Left renal pelvis (tissue), 4 donors: ENCODE results near the gene CCDC117. TPM values are rescaled to one million over a fixed set of nuclear protein-coding genes. Genes with fewer than 3 reads are reported as not detected.
"Not testable (repeated sequence)": the region's sequence is repeated elsewhere in the genome, so short reads cannot be mapped to it uniquely, and the experiment has no call there.

Source experiments
- DNase-seq, 4 donors: peaks; one replicate each; pipeline ENCODE4 v3.0.0-alpha.2; 2013; ENCODE audit warnings: low read depth in 4 of 4, low spot score in 3 of 4
- polyA plus RNA-seq, 4 donors: library from polyadenylated mRNA; unstranded; fragments of 120-200 nt; gene quantifications; one replicate each; pipeline ENCODE4 v1.2.1, GENCODE V29; 2013; ENCODE audit not compliant: insufficient read length in 4 of 4

CCDC117 gene
- polyA plus RNA-seq, 4 donors = 34.3 to 44.9 (median 39.9) TPM

DNA sequence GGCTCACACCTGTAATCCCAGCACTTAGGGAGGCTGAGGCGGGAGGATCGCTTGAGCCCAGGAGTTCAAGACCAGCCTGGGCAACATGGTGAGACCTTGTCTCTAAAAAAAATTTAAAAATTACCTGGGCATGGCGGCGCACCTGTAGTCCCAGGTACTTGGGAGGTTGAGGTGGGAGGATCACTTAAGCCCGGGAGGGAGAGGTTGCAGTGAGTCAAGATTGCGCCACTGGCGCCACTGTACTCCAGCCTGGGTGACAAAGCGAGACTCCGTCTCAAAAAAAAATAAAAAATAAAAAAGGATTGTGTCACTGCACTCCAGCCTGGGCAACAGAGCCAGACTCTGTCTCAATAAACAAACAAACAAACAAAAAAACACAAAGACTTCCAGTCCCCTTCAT, 52.0 kb downstream of the CCDC117 start:
- not testable (repeated sequence) for DNase-seq

DNA sequence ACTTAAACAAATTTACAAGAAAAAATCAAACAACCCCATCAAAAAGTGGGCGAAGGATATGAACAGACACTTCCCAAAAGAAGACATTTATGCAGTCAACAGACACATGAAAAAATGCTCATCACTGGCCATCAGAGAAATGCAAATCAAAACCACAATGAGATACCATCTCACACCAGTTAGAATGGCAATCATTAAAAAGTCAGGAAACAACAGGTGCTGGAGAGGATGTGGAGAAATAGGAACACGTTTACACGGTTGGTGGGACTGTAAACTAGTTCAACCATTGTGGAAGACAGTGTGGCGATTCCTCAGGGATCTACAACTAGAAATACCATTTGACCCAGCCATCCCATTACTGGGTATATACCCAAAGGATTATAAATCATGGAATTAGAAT, 53.9 kb downstream of the CCDC117 start:
- DNase-seq = not testable (repeated sequence)

- DNase-seq = no peak
Measured at GRCh38 chr22:28826921-28827320, 54.4 kb downstream of the CCDC117 start.

GRCh38 chr22:28829358-28830181, 57.1 kb downstream of the CCDC117 start:
- DNase-seq = peak in 2 of 4 donors; percentile 54 to 66

DNA sequence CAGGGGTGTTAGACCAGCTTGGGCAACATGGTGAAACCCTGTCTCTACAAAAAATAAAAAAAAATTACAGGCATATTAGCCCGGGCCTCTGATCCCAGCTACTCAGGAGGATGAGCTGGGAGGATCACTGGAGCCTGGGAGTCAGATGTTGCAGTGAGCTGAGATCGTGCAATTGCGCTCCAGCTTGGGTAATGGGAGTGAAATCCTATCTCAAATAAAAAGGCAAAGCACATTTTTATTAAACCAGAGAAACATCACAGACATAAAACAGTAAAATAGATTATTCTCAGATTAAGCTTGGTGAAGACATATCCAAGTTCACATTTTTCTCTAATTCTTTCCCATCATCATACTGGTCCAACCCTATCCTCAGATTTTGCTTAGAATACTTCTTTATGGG, 57.9 kb downstream of the CCDC117 start:
- no peak for DNase-seq

- DNase-seq = no peak
Measured at GRCh38 chr22:28831140-28832072, 58.9 kb downstream of the CCDC117 start.

DNA sequence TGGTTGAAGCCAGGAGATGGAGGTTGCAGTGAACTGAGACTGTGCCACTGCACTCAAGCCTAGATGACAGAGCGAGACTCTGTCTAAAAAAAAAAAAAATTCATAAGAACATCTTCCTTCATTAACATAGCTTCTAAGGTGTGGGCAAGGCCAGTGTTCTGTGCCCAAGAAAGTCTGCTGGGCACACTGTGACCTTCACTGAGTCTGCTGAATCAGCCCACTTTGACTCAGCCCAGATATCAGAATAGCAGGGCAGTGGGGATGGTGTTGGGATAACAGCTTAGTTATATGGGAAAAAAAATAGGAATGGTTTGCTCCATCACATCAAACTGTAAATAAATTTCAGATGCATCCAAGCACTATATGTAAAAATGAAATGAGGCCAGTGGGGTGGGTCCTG, 60.2 kb downstream of the CCDC117 start:
- DNase-seq = no peak

GRCh38 chr22:28833276-28833923, 60.9 kb downstream of the CCDC117 start:
- no peak for DNase-seq

DNA sequence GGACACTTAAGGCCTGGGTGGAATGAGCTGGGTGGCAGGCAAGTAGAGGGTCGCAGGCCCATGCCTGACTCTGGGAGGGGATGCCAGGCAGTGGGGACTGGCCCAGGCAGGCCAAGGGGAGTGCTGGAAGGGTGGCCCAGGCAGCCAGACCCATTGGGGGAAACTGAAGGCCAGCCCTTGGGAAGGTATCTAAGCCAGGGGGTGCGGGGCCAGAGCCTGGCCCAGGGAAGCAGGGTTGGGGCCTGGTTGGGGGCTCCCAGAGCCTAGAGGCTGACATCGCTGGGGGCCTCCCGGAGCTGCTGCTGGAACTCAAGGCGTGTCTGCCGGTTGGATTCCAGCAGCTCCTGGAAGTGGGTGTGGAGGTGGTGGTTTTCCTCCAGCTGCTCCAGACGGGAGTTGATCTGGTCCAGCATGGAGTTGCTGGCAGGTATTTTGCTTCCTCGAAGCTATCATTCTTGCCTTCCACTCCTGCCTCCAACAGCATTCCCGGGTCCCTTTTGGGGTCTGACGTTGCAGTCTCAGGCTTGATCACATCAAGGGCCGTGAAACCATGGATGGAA, 63.2 kb downstream of the CCDC117 start:
- DNase-seq = no peak

DNA sequence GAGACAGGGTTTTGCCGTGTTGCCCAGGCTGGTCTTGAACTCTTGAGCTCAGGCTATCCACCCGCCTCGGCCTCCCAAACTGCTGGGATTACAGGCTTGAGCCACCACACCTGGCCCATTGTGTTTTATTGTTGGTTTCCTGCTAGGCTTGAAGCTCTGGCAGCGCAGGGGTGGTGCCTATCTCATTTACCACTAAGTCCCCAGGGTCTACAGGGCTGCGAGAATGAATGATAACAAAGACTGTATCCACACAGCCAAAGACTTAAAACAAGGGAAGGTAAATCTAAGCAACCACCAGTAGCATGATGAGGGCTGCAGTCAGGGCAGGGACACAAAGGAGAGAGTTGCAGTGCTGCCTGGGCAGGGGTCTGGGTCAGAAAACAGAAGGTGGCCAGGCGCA, 65.1 kb downstream of the CCDC117 start:
- DNase-seq = no peak

Other genes starting within 250 kb of the CCDC117 start
- 10 to 100 TPM; 34.8 to 51.9 (median 36.8) TPM for gene TTC28, start 92.9 kb upstream of the CCDC117 start, polyA plus RNA-seq
- gene CHEK2, start 30.9 kb upstream of the CCDC117 start, polyA plus RNA-seq = 10 to 100 TPM; 12.3 to 20.6 (median 14.2) TPM
- gene HSCB, start 30.7 kb upstream of the CCDC117 start, polyA plus RNA-seq = 10 to 100 TPM; 16.1 to 24.5 (median 21.8) TPM
- gene XBP1, start 27.9 kb downstream of the CCDC117 start, polyA plus RNA-seq = 100 to 1,000 TPM; 116 to 169 (median 136) TPM
- 10 to 100 TPM in 3 of 4 donors, 1 to 10 TPM in 1; 9.6 to 30.3 (median 29.2) TPM for gene ZNRF3, start 110.9 kb downstream of the CCDC117 start, polyA plus RNA-seq